Fibroblast of pulmonary artery (primary cell): ENCODE results near the gene ARHGAP24.

Source experiments
- DNase-seq: peaks from one replicate; pipeline ENCODE4 v3.0.0-alpha.2; 2010; ENCODE audit warnings: low read depth
- H3K4me3 ChIP-seq: replicated peaks from 2 replicates; pipeline ENCODE4 v1.5.1; 2011; ENCODE audit warnings: low read depth, mild to moderate bottlenecking, control low read depth, low read length, moderate library complexity
- TF ChIP-seq, protein P1 (sequence below): IDR thresholded peaks from 2 replicates; pipeline ENCODE4 v1.5.1; 2011; ENCODE audit warnings: mild to moderate bottlenecking, control low read depth, low read length, inconsistent platforms; ENCODE audit errors: missing control alignments

The ARHGAP24 gene

DNA sequence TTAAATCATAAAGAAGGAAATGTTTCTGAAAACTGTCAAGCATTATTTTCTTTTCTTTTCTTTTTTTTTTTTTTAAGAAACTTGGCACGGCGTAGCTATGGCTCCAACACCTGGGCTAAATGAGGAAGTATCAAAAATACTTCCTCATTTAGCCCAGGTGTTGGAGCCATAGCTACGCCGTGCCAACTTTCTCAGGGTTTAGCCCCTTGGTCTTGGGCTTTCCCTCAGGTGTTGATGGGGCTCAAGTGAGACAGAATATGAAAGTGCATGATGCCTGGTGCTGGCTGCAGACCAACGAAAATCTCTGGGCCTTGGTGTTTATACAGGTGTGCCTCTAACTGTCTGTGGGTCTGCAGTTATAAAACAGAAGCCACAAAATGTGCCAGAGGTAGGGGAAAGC is 132.7 kb downstream of the ARHGAP24 start:
- TF ChIP-seq, protein P1, sequence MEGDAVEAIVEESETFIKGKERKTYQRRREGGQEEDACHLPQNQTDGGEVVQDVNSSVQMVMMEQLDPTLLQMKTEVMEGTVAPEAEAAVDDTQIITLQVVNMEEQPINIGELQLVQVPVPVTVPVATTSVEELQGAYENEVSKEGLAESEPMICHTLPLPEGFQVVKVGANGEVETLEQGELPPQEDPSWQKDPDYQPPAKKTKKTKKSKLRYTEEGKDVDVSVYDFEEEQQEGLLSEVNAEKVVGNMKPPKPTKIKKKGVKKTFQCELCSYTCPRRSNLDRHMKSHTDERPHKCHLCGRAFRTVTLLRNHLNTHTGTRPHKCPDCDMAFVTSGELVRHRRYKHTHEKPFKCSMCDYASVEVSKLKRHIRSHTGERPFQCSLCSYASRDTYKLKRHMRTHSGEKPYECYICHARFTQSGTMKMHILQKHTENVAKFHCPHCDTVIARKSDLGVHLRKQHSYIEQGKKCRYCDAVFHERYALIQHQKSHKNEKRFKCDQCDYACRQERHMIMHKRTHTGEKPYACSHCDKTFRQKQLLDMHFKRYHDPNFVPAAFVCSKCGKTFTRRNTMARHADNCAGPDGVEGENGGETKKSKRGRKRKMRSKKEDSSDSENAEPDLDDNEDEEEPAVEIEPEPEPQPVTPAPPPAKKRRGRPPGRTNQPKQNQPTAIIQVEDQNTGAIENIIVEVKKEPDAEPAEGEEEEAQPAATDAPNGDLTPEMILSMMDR: no peak

DNA sequence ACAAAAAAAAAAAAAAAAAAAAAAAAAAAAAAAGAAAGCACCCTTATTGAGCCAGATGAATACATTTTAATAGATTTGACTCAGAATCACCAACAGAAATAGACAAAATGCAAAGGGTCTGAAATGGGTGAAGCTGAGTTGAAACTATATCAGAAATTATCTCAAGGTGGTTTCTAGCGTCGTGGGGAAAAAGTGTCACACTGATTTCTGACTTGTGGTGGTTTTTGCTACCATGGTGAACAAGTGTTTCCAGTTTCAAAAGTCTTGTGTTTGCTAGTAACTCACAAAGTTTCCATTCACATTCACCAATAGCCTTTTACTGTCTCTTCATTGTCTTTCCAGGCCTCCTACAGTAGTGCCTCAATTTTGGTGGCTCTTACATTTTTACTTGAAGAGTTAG is 135.5 kb downstream of the ARHGAP24 start:
- DNase-seq: no peak
- TF ChIP-seq, protein P1: no peak
- no peak overlapping the region for H3K4me3 ChIP-seq

More for the DNA sequence above, 132.7 kb downstream of the ARHGAP24 start:
- no peak for DNase-seq
- no peak overlapping the region for H3K4me3 ChIP-seq

DNA sequence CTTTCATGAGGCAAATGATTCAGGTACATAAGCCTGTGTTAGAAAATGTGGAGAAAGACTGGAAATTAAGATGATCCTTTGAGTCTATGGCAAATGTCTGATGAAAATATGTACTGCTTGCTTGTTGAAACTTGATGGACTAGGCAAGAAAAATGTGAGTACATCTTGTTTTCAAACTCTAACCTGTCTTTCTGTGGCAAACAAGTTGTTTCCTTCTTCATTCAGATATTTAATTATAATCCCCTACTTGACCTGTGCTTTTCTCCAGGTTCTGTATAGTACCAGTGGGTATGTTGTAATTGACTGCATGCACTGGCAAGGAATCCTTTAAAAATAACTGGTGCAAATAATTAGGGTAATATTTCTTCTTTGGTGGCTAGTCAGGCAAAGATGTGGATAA is 136.7 kb downstream of the ARHGAP24 start:
- no peak for DNase-seq
- H3K4me3 ChIP-seq: no peak overlapping the region
- TF ChIP-seq, protein P1: no peak

DNA sequence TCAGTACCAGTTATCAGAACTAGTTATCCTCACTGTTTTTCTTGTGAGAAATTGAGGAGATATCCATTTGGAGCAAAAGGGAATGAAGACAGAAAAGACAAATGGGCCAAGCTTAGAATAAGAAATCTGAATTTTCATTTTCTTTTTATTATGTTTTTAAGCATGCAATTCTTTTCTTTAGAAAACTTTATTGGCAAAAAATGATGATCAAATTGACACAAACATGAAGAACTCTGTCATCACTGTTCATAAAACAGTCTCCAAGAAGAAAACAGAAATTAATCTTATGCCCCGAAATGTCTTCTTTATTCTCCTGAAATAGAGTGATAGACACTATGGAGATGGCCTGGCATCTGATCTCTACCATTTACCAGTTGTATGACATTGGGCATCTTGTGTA is 139.0 kb downstream of the ARHGAP24 start:
- no peak for DNase-seq
- TF ChIP-seq, protein P1: no peak
- no peak overlapping the region for H3K4me3 ChIP-seq

DNA sequence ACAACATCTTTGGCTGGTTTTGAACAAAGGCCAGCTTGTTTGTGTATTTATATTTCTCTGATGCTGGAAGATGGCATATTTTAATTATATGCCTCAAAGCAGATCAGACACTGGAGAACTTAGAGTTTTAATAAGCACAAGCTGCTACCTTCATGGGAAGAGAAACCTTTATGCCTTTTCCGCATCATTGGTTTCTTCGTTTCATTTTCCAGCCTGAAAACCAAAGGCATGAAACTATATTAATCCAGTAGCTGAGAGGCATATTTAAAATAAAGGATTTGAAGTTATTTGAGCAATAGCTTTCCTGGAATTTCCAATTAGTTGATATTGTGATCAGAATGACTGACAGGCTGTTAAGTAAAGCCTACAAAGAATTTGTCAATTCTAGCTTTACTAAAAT is 141.0 kb downstream of the ARHGAP24 start:
- TF ChIP-seq, protein P1: no peak
- H3K4me3 ChIP-seq: no peak overlapping the region
- DNase-seq: no peak

DNA sequence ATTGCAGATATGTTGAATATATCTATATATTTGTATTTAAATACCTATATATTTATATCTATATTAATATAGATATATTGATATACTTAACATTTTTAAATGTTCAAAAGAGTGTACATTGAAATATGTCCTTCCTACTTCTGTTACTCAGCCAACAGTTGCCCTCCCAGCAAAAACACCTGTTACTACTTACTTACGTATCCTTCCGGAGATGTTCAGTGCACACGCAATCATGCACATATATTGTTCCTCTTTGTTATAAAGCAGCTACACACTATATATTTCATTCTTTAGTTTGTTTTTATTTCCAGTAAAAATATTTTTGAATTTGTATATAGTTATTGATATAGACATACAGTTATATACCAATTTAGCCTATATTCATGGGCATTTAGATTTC is 142.3 kb downstream of the ARHGAP24 start:
- H3K4me3 ChIP-seq: no peak overlapping the region
- TF ChIP-seq, protein P1: no peak
- DNase-seq: no peak

DNA sequence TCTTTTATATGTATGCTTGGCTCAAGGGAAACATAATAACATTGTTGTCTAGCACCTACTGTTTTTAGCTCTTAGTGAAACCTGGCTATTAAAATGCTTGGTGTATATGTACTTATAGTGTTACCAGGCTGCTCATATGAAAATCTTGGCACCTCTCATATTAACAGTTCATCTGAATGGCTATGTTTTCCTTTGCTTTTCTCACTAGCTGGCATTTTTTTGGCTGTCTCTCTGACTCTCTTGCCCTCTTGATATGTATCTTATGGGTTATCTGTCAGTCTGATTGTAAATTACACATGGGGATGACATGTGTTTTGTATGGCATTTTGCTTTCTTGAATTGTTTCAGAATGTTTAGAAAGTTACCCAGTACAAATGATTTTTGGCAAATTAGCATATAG is 158.0 kb downstream of the ARHGAP24 start:
- no peak for DNase-seq
- no peak overlapping the region for H3K4me3 ChIP-seq
- TF ChIP-seq, protein P1: no peak
